HepG2 (cell line): Measurements from ENCODE around the gene ABCA4. TPM values are rescaled to one million over a fixed set of nuclear protein-coding genes. Genes with fewer than 3 reads are reported as not detected.

ENCODE experiments used
- AFF4 ChIP-seq: sonication (generic); formaldehyde crosslinking; IDR thresholded peaks from 2 replicates; pipeline ENCODE4 v1.4.0; 2020; ENCODE audit warnings: missing genetic modification reagents
- AGO2 ChIP-seq: fragments of 200-400 bp; formaldehyde crosslinking; optimal IDR thresholded peaks from 2 replicates; pipeline ENCODE3; 2017; ENCODE audit warnings: mild to moderate bottlenecking, low read depth, low read length, moderate library complexity
- ATF7 ChIP-seq, 2 experiments: fragments of 450-650 bp in 1 of 2; sonication (generic) in 1 of 2; formaldehyde crosslinking in 1 of 2; IDR thresholded peaks; 2 replicates each; pipeline versions ENCODE4 v1.4.0 to v1.6.1; 2016 to 2020; ENCODE audit warnings: antibody characterized with exemption in 1 of 2, mild to moderate bottlenecking in 1 of 2, missing genetic modification reagents in 1 of 2
- DBP ChIP-seq: sonication (generic); formaldehyde crosslinking; IDR thresholded peaks from 2 replicates; pipeline ENCODE4 v1.4.0; 2020; ENCODE audit warnings: missing genetic modification reagents; ENCODE audit errors: not compliant biosample characterization
- HINFP ChIP-seq: sonication (generic); formaldehyde crosslinking; IDR thresholded peaks from 2 replicates; pipeline ENCODE4 v1.4.0; 2020; ENCODE audit warnings: low read depth, mild to moderate bottlenecking, missing genetic modification reagents
- ISL2 ChIP-seq: sonication (generic); formaldehyde crosslinking; IDR thresholded peaks from 2 replicates; pipeline ENCODE4 v1.5.0; 2020; ENCODE audit warnings: missing genetic modification reagents
- MAX ChIP-seq: IDR thresholded peaks from 2 replicates; pipeline ENCODE4 v1.6.1; 2012; ENCODE audit warnings: inconsistent platforms
- NCOA2 ChIP-seq: sonication (generic); formaldehyde crosslinking; IDR thresholded peaks from 2 replicates; pipeline ENCODE4 v1.8.0; 2022; ENCODE audit warnings: inconsistent platforms
- NFKB2 ChIP-seq: sonication (generic); formaldehyde crosslinking; IDR thresholded peaks from 2 replicates; pipeline ENCODE4 v1.4.0; 2020; ENCODE audit warnings: missing genetic modification reagents, borderline replicate concordance
- SKI ChIP-seq: fragments of 450-650 bp; IDR thresholded peaks from one replicate; pipeline ENCODE4 v1.6.1; 2018; ENCODE audit warnings: mild to moderate bottlenecking; ENCODE audit not compliant: partially characterized antibody
- SNRNP70 ChIP-seq: fragments of 200-400 bp; formaldehyde crosslinking; IDR thresholded peaks from 2 replicates; pipeline ENCODE4 v1.6.1; 2017; ENCODE audit warnings: mild to moderate bottlenecking, low read depth, low read length, moderate library complexity
- TGIF2 ChIP-seq: IDR thresholded peaks from 2 replicates; pipeline ENCODE4 v1.6.1; 2016; ENCODE audit warnings: control low read depth, missing compliant biosample characterization
- YY1 ChIP-seq: IDR thresholded peaks from 2 replicates; pipeline ENCODE4 v1.6.1; 2011; ENCODE audit warnings: low read length, low read depth, moderate library complexity, mild to moderate bottlenecking; ENCODE audit not compliant: insufficient read depth, insufficient replicate concordance
- ZBTB20 ChIP-seq: sonication (generic); formaldehyde crosslinking; IDR thresholded peaks from 2 replicates; pipeline ENCODE4 v1.8.1; 2023; ENCODE audit warnings: missing genetic modification reagents, low read depth, mild to moderate bottlenecking, borderline replicate concordance
- ZGPAT ChIP-seq: IDR thresholded peaks from 2 replicates; pipeline ENCODE4 v1.6.1; 2016; ENCODE audit warnings: mild to moderate bottlenecking
- ZNF124 ChIP-seq: sonication (generic); formaldehyde crosslinking; IDR thresholded peaks from 2 replicates; pipeline ENCODE4 v1.4.0; 2020; ENCODE audit warnings: missing genetic modification reagents
- ZNF292 ChIP-seq: sonication (generic); formaldehyde crosslinking; IDR thresholded peaks from 2 replicates; pipeline ENCODE4 v1.8.1; 2022; ENCODE audit warnings: mild to moderate bottlenecking, low read depth, missing genetic modification reagents, borderline replicate concordance
- ZNF543 ChIP-seq: sonication (generic); formaldehyde crosslinking; IDR thresholded peaks from 2 replicates; pipeline ENCODE4 v1.4.0; 2020; ENCODE audit warnings: mild to moderate bottlenecking, missing genetic modification reagents
- ZNF784 ChIP-seq: sonication (generic); formaldehyde crosslinking; IDR thresholded peaks from 2 replicates; pipeline ENCODE4 v1.5.1; 2020; ENCODE audit warnings: missing genetic modification reagents, mild to moderate bottlenecking, borderline replicate concordance
- ZSCAN25 ChIP-seq: sonication (generic); formaldehyde crosslinking; IDR thresholded peaks from 2 replicates; pipeline ENCODE4 v1.8.0; 2022; ENCODE audit warnings: mild to moderate bottlenecking, missing genetic modification reagents
- polyA plus RNA-seq, 8 experiments: library from polyadenylated mRNA; depleted of rRNA in 3 of 8; stranded (reverse) in 7 of 8; unstranded in 1 of 8; fragments of >200 nt; fragmentation: Illumina TruSeq in 4 of 8; extraction: Trizol in 4 of 8; gene quantifications; 2 replicates each; pipeline versions ENCODE4 v1.2.1 to v1.2.3, GENCODE V29; 2011 to 2016; ENCODE audit warnings: low read depth in 4 of 8, missing spikeins in 1 of 8, mixed read lengths in 1 of 8; ENCODE audit not compliant: insufficient read depth in 1 of 8
- total RNA-seq, 5 experiments: library from RNA; depleted of rRNA; stranded (reverse); fragments of >200 nt; fragmentation: Illumina TruSeq; extraction: Trizol; gene quantifications; 2 replicates each; pipeline ENCODE4 v1.2.3, GENCODE V29; 2016; ENCODE audit warnings: low read depth in 1 of 5

ABCA4 gene
- total and polyA plus RNA-seq, 2 of the 13 experiments (the other 11 are each of a cell fraction or from before 2014, with no cell fraction given) = 0.24 to 0.67 TPM

GRCh38 chr1:93979718-93980319, 141.1 kb downstream of the ABCA4 start (continued):
- TF ChIP-seq ZNF292 (CRISPR knock-in tag) (peak; percentile 70), ZNF784 (CRISPR knock-in tag) (0 out of 2 replicates have a peak, but pooled peaks have one; percentile 21), ZNF543 (CRISPR knock-in tag) (peak; percentile 71; the same call in 1 of the 2 replicates), DBP (CRISPR knock-in tag) (no peak), SKI (peak; percentile 69), YY1 (no peak), MAX (peak; percentile 94), NCOA2 (CRISPR knock-in tag) (peak; percentile 80), ZGPAT (CRISPR knock-in tag) (peak; percentile 82), ZSCAN25 (CRISPR knock-in tag) (no peak), AGO2 (no peak), SNRNP70 (no peak), NFKB2 (CRISPR knock-in tag) (no peak), AFF4 (CRISPR knock-in tag) (no peak), ZBTB20 (peak; percentile 72; the same call in 1 of the 2 replicates), HINFP (CRISPR knock-in tag) (peak; percentile 71; the same call in 1 of the 2 replicates), TGIF2 (0 out of 2 replicates have a peak, but pooled peaks have one; percentile 54), ATF7 (IDR thresholded peaks at IDR 0.05) (0 out of 2 replicates have a peak, but pooled peaks have one; percentile 9), ATF7 (CRISPR knock-in tag; IDR thresholded peaks at IDR 0.05) (peak; percentile 66; the same call in 1 of the 2 replicates), ISL2 (CRISPR knock-in tag) (peak; percentile 63; the same call in 1 of the 2 replicates), ZNF124 (CRISPR knock-in tag) (no peak)
